PFSK-1 (cell line): ENCODE results near the gene FGD3.

ENCODE experiments used
- FOXP2 ChIP-seq: optimal IDR thresholded peaks from 2 replicates; pipeline ENCODE3; 2011; ENCODE audit warnings: borderline replicate concordance, control low read depth, inconsistent platforms; ENCODE audit not compliant: insufficient read depth; ENCODE audit errors: extremely low read length, extremely low read depth
- POLR2AphosphoS5 ChIP-seq: IDR thresholded peaks from 2 replicates; pipeline ENCODE4 v1.6.1; 2012; ENCODE audit warnings: low read depth, mild to moderate bottlenecking, control low read depth, low read length, moderate library complexity
- REST ChIP-seq, 2 experiments: IDR thresholded peaks; 2 replicates each; pipeline versions ENCODE4 v1.6.1 to v1.8.0; 2011 to 2012; ENCODE audit warnings: low read depth in 2 of 2, low read length in 2 of 2, control low read depth in 1 of 2, inconsistent platforms in 1 of 2, mild to moderate bottlenecking in 1 of 2, moderate library complexity in 1 of 2; ENCODE audit not compliant: insufficient read depth in 1 of 2
- SIN3A ChIP-seq: IDR thresholded peaks from 2 replicates; pipeline ENCODE4 v1.6.1; 2012; ENCODE audit warnings: mild to moderate bottlenecking, low read length, moderate library complexity, borderline replicate concordance; ENCODE audit not compliant: insufficient read depth
- TAF1 ChIP-seq: IDR thresholded peaks from 2 replicates; pipeline ENCODE4 v1.6.1; 2012; ENCODE audit warnings: low read length, control low read depth, borderline replicate concordance; ENCODE audit not compliant: insufficient read depth

Gene FGD3

GRCh38 chr9:92931606-92932005, 15.7 kb upstream of the FGD3 start:
- TF ChIP-seq POLR2AphosphoS5 (no peak), FOXP2 (no peak), REST (IDR thresholded peaks at IDR 0.05; ENCODE audit: insufficient read depth in 1 of 2, low read depth in 2 of 2, low read length in 2 of 2) (no peak), SIN3A (no peak), TAF1 (no peak)

- TF ChIP-seq FOXP2 = no peak
- no peak for TF ChIP-seq REST (IDR thresholded peaks at IDR 0.05; ENCODE audit: insufficient read depth in 1 of 2, low read depth in 2 of 2, low read length in 2 of 2)
- TF ChIP-seq TAF1 = no peak
- TF ChIP-seq POLR2AphosphoS5 = no peak
- no peak for TF ChIP-seq SIN3A
These were observed 13.0 kb upstream of the FGD3 start for GRCh38 chr9:92934321-92934720.

GRCh38 chr9:92938025-92938424, 9.3 kb upstream of the FGD3 start:
- no peak for TF ChIP-seq SIN3A
- TF ChIP-seq REST (IDR thresholded peaks at IDR 0.05; ENCODE audit: insufficient read depth in 1 of 2, low read depth in 2 of 2, low read length in 2 of 2) = no peak
- no peak for TF ChIP-seq FOXP2
- TF ChIP-seq POLR2AphosphoS5 = no peak

GRCh38 chr9:92941861-92942260, 5.5 kb upstream of the FGD3 start:
- TF ChIP-seq FOXP2 = no peak
- no peak for TF ChIP-seq POLR2AphosphoS5
- no peak for TF ChIP-seq TAF1
- no peak for TF ChIP-seq REST (IDR thresholded peaks at IDR 0.05; ENCODE audit: insufficient read depth in 1 of 2, low read depth in 2 of 2, low read length in 2 of 2)
- no peak for TF ChIP-seq SIN3A
